Astrocyte of the hippocampus (primary cell): ENCODE measurements around the gene DNAH2.
"Not testable (repeated sequence)": the region's sequence is repeated elsewhere in the genome, so short reads cannot be mapped to it uniquely, and the experiment has no call there.

Experiments
- DNase-seq: peaks from one replicate; pipeline ENCODE4 v3.0.0; 2011; ENCODE audit warnings: low read depth, low spot score

The DNAH2 gene

GRCh38 chr17:7849751-7850504 is 132.4 kb downstream of the DNAH2 start:
- DNase-seq: no peak

DNA sequence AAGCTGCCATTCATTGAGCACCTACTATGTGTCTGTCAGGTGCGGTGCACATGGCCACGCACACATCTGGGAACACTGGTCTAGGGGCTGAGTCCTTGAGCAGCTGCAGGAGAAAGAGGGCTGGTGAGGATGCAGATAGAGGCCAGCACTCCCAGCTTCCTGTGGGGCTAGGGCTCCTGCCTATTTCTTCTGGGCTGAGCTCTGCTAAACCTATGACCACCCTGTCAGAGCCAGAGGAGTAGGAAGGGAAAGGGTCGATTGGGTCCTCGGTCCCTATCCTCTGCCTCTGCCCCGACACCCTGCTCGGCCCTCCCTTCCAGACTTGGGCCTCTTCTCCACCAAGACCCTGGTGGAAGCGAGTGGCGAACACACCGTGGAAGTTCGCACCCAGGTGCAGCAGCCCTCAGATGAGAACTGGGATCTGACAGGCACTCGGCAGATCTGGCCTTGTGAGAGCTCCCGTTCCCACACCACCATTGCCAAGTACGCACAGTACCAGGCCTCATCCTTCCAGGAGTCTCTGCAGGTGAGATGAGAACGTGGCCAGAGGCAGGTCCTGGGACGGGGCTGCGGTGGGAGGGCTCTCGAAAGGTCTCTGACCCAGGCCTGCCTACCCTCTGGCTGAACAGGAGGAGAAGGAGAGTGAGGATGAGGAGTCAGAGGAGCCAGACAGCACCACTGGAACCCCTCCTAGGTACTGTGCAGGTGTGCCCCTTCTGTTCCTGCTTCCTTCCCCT is 133.3 kb downstream of the DNAH2 start:
- DNase-seq: no peak

- DNase-seq: peak; percentile 95
These were observed 134.1 kb downstream of the DNAH2 start for GRCh38 chr17:7851438-7852261.

DNA sequence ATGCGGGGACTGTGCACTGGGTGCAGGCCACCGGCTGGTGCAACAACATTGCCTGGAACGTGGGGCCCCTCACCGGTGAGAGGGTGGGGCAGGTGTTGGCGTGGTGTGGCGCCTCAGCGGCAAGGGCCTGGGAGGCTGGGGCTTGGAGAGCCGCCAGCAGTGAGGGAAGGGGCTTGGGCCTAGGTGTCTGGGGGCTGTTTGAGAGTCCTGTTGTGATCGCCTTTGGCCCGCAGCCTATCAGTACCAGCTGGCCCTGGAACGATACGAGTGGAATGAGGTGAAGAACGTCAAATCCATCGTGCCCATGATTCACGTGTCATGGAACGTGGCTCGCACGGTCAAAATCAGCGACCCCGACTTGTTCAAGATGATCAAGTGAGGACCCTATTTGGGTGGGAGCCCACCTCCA is 134.7 kb downstream of the DNAH2 start:
- DNase-seq: no peak

DNA sequence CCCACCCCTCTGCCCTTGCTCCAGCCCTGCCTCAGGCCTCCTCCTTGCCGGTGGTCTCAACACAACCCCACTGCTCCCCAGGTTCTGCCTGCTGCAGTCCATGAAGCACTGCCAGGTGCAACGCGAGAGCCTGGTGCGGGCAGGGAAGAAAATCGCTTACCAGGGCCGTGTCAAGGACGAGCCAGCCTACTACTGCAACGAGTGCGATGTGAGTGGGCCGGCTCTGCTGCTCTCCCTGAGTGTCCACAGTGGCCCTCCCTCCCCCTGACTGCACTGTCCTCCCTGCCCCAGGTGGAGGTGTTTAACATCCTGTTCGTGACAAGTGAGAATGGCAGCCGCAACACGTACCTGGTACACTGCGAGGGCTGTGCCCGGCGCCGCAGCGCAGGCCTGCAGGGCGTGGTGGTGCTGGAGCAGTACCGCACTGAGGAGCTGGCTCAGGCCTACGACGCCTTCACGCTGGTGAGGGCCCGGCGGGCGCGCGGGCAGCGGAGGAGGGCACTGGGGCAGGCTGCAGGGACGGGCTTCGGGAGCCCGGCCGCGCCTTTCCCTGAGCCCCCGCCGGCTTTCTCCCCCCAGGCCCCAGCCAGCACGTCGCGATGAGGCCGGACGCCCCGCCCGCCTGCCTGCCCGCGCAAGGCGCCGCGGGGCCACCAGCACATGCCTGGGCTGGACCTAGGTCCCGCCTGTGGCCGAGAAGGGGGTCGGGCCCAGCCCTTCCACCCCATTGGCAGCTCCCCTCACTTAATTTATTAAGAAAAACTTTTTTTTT is 135.6 kb downstream of the DNAH2 start:
- DNase-seq: no peak

- no peak for DNase-seq
These were observed 136.1 kb downstream of the DNAH2 start for GRCh38 chr17:7853691-7854038.

DNA sequence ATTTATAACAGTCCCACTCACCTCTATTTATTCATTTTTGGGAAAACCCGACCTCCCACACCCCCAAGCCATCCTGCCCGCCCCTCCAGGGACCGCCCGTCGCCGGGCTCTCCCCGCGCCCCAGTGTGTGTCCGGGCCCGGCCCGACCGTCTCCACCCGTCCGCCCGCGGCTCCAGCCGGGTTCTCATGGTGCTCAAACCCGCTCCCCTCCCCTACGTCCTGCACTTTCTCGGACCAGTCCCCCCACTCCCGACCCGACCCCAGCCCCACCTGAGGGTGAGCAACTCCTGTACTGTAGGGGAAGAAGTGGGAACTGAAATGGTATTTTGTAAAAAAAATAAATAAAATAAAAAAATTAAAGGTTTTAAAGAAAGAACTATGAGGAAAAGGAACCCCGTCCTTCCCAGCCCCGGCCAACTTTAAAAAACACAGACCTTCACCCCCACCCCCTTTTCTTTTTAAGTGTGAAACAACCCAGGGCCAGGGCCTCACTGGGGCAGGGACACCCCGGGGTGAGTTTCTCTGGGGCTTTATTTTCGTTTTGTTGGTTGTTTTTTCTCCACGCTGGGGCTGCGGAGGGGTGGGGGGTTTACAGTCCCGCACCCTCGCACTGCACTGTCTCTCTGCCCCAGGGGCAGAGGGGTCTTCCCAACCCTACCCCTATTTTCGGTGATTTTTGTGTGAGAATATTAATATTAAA is 136.7 kb downstream of the DNAH2 start:
- DNase-seq: no peak

GRCh38 chr17:7854851-7855659 is 137.5 kb downstream of the DNAH2 start, which contains the start of gene TMEM88:
TMEM88 (plus strand) TSS chr17:7855066; CDS start chr17:7855075, 9 bp downstream.
- DNase-seq: no peak

DNA sequence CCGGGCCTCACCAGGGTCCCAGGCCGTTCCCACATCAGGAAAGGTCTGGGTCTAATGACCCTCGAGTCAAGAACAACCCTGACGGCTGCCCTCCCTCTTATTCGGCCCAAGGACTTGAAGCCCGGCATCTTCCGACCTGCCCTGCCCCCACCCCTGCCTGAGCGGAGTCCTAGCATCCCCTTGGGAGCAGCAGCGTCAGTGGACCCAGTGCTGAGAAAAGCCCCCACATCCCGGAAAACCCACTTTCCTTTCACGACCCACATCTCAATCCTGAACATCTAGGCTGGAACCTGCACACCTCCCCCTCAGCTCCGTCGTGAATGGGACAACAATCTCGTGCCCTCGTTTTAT is 138.1 kb downstream of the DNAH2 start:
- DNase-seq: no peak

DNA sequence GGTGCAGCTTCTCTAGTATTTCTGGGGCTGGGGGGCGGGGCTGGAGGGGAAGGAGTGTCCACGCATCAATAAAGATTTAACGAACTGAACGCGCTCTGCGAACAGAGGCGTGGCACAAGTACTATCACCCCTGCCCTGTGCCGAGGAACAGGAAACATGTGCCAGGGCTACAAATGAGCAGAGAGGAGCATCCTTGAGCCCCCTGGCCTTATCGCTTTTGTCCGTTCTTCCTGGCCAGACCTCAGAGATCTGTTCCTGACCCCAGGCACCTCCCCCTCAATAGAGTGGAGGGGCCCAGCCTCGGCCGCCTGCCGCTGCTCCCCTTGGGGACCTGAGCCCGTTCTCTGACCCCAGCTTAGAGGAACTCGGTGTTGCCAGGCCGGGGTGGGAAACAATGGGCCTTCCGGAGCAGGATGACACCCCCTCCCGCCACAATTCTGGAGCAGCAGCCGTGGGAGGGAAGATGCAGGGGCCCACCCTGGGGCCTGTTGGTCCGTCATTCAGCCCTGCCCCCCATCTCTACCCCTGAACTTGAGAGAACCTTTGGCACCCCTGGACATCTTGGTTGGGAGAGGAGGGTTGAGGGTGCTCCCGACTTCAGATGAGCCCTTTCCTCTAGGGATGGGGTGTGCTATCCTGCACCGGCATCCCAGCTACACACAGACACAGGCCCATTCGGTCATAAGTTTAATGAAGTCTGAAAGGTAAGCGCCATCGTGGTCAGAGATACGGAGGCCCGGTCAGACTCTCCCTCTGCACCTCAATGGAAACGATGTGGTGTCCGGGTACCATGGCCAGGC is 138.7 kb downstream of the DNAH2 start:
- DNase-seq: no peak

GRCh38 chr17:7856811-7857712 is 139.5 kb downstream of the DNAH2 start, which contains the start of gene NAA38:
NAA38 (minus strand) TSS chr17:7857559; CDS start chr17:7857463, 96 bp downstream.
- peak; percentile 99 for DNase-seq

- DNase-seq: peak; percentile 95
These were observed 140.4 kb downstream of the DNAH2 start, which contains the start of gene CYB5D1 for GRCh38 chr17:7857713-7858521. CYB5D1 (plus strand) TSS chr17:7858003; CDS start chr17:7858135, 132 bp downstream.

DNA sequence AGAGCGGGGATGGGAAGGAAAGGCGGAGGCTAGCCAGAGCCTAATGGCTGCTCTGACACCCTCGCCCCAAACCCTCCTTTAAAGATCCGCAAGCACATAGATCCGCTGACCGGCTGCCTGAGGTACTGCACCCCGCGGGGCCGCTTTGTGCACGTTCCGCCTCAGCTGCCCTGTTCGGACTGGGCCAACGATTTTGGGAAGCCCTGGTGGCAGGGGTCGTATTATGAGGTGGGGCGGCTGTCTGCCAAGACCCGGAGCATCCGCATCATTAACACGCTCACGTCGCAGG is 140.9 kb downstream of the DNAH2 start:
- DNase-seq: peak; percentile 79

- DNase-seq: no peak
These were observed 141.5 kb downstream of the DNAH2 start for GRCh38 chr17:7859028-7859427.

DNA sequence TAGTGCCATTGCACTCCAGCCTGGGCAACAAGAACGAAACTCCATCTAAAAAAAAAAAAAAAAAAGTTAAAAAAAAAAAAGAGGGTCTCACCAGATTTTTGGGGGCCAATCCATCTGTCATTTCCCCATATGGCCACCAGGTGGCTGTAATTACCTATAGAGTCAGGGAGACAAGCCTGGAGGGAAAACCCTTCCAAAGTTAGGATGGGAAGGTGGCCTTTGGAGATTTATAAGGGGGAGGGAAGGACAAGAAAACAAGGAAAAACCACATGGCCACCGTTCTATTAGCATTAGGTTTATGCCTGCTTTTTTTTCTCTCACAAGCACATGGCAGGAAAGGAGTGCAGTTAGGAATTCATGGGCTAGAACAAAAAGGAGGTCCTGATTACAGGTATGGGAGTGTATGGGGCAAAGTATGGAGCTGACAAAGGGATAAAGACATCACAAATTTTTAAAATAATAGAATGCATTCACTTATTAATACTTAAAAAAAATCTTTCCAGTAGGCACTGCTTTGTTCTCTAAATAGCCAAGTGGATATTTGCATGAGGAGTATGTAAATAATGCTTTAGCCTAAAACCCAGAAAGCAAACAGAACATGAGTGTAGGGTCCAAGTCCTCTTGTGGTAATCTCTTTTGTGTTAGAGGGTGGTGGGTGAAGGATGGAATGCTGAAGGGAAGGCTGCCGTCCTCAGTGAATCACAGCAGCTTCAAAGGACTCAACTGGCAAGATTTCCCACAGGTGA is 145.3 kb downstream of the DNAH2 start:
- DNase-seq: peak; percentile 64

DNA sequence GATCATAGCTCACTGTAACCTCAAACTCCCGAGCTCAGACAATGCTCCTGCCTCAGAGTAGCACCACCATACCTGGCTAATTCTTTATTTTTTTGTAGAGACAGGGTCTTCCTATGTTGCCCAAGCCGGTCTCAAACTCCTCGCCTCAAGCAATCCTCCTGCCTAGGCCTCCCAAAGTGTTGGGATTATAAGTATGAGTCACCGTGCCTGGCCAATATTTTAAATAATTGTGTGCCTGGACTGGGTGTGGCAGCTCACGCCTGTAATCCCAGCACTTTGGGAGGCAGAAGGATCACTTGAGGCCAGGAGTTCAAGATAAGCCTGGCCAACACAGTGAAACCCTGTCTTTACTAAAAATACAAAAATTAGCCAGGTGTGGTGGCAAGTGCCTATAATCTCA is 146.8 kb downstream of the DNAH2 start:
- DNase-seq: not testable (repeated sequence)
